HCT116 (cell line): ENCODE measurements around the gene DLST.

ENCODE experiments used
- ATF3 ChIP-seq: IDR thresholded peaks from 2 replicates; pipeline ENCODE4 v1.6.1; 2012
- CTCF ChIP-seq, 3 experiments: fragments of 200-600 bp in 1 of 3; sonication (generic) in 1 of 3; IDR thresholded peaks in 2 of 3; conservative IDR thresholded peaks in 1 of 3; 2 replicates each; pipeline ENCODE4 v1.5.1; 2012 to 2017; ENCODE audit warnings: low read depth in 2 of 3, low read length in 2 of 3, antibody characterized with exemption in 1 of 3, borderline replicate concordance in 1 of 3, control low read depth in 1 of 3, mild to moderate bottlenecking in 1 of 3, mixed read lengths in 1 of 3, mixed run types in 1 of 3, moderate library complexity in 1 of 3; ENCODE audit not compliant: insufficient read depth in 1 of 3
- EZH2phosphoT487 ChIP-seq: fragments of 200-600 bp; IDR thresholded peaks from 2 replicates; pipeline ENCODE4 v1.6.1; 2018; ENCODE audit warnings: antibody characterized with exemption, borderline replicate concordance
- JUND ChIP-seq: IDR thresholded peaks from 2 replicates; pipeline ENCODE4 v1.6.1; 2012
- MAX ChIP-seq: IDR thresholded peaks from 2 replicates; pipeline ENCODE4 v1.6.1; 2012
- POLR2A ChIP-seq: IDR thresholded peaks from 2 replicates; pipeline ENCODE4 v1.7.0; 2011; ENCODE audit warnings: borderline replicate concordance; ENCODE audit not compliant: insufficient read depth, insufficient read length; ENCODE audit errors: extremely low read depth
- REST ChIP-seq: IDR thresholded peaks from 2 replicates; pipeline ENCODE4 v1.6.1; 2012; ENCODE audit warnings: low read depth
- SP1 ChIP-seq: IDR thresholded peaks from 2 replicates; pipeline ENCODE4 v1.6.1; 2012; ENCODE audit warnings: low read depth
- ZNF274 ChIP-seq: fragments of 200-500 bp; sonication (Bioruptor generic); IDR thresholded peaks from 2 replicates; pipeline ENCODE4 v1.6.1; 2014; ENCODE audit warnings: mild to moderate bottlenecking, low read depth, low read length, inconsistent platforms

- TF ChIP-seq POLR2A (no peak), CTCF (IDR thresholded peaks at IDR 0.05 in 2 of 3, conservative IDR thresholded peaks at IDR 0.05 in 1 of 3; ENCODE audit: borderline replicate concordance in 1 of 3, insufficient read depth in 1 of 3, low read depth in 2 of 3, low read length in 2 of 3) (no peak), ZNF274 (no peak), JUND (no peak), SP1 (no peak), ATF3 (no peak), REST (no peak), MAX (no peak), EZH2phosphoT487 (no peak)
Measured at GRCh38 chr14:74858022-74858421, 23.7 kb upstream of the DLST start.
